ENCODE results near the gene P2RY13.

Gene P2RY13

GRCh38 chr3:151347432-151347831 is 18.1 kb upstream of the P2RY13 start:
- Histone ChIP-seq H3K4me3 (ENCODE audit: low read length, poor library complexity, severe bottlenecking) (no peak overlapping the region), H3K4me2 (ENCODE audit: low read depth, low read length, poor library complexity, severe bottlenecking) (peak overlapping the region; percentile 45), H3K27me3 (ENCODE audit: insufficient read depth, low read length, poor library complexity, severe bottlenecking) (no peaks in the 10 kb centered on the region), H3K9ac (ENCODE audit: low read depth, low read length, poor library complexity, severe bottlenecking) (peak overlapping the region; percentile 24), H2AFZ (ENCODE audit: low read length) (peak overlapping the region; percentile 3; the same call in 1 of the 2 replicates), H4K20me1 (ENCODE audit: insufficient read depth, low read length, poor library complexity, severe bottlenecking) (no peaks in the 10 kb centered on the region), H3K4me1 (ENCODE audit: insufficient read depth, low read length, poor library complexity, severe bottlenecking) (peaks cover 26% of the 10 kb centered on the region), H3K36me3 (ENCODE audit: insufficient read depth, low read length) (peaks cover 26% of the 10 kb centered on the region; the same call in 1 of the 2 replicates), H3K9me3 (ENCODE audit: insufficient read depth, low read depth, low read length) (no peaks in the 10 kb centered on the region), H3K9me2 (replicated peaks; ENCODE audit: low read depth, low read length) (no peaks in the 10 kb centered on the region), H3F3A (ENCODE audit: low read depth) (no peaks in the 10 kb centered on the region), H3K79me2 (ENCODE audit: insufficient read depth, low read length) (no peaks in the 10 kb centered on the region)
- TF ChIP-seq CTCF (conservative IDR thresholded peaks at IDR 0.05; ENCODE audit: low read length) (no peak), EZH2phosphoT487 (IDR thresholded peaks at IDR 0.05; ENCODE audit: borderline replicate concordance) (no peak)

- H3K9me2 ChIP-seq (replicated peaks; ENCODE audit: low read depth, low read length): no peaks in the 10 kb centered on the region
- H3K9ac ChIP-seq (ENCODE audit: low read depth, low read length, poor library complexity, severe bottlenecking): no peak overlapping the region
These were observed 16.9 kb upstream of the P2RY13 start for GRCh38 chr3:151346292-151346691.

GRCh38 chr3:151345859-151346258 is 16.5 kb upstream of the P2RY13 start:
- Histone ChIP-seq H3K4me1 (ENCODE audit: insufficient read depth, low read length, poor library complexity, severe bottlenecking) (peaks cover 29% of the 10 kb centered on the region), H3K79me2 (ENCODE audit: insufficient read depth, low read length) (no peaks in the 10 kb centered on the region), H3F3A (ENCODE audit: low read depth) (no peaks in the 10 kb centered on the region; the same call in 1 of the 2 replicates), H3K27me3 (ENCODE audit: insufficient read depth, low read length, poor library complexity, severe bottlenecking) (no peaks in the 10 kb centered on the region), H3K4me3 (ENCODE audit: low read length, poor library complexity, severe bottlenecking) (no peak overlapping the region), H4K20me1 (ENCODE audit: insufficient read depth, low read length, poor library complexity, severe bottlenecking) (no peaks in the 10 kb centered on the region), H2AFZ (ENCODE audit: low read length) (no peak overlapping the region), H3K36me3 (ENCODE audit: insufficient read depth, low read length) (peaks cover 11% of the 10 kb centered on the region; the same call in 1 of the 2 replicates), H3K4me2 (ENCODE audit: low read depth, low read length, poor library complexity, severe bottlenecking) (peak overlapping the region; percentile 2), H3K9me2 (replicated peaks; ENCODE audit: low read depth, low read length) (no peaks in the 10 kb centered on the region), H3K9me3 (ENCODE audit: insufficient read depth, low read depth, low read length) (no peaks in the 10 kb centered on the region), H3K9ac (ENCODE audit: low read depth, low read length, poor library complexity, severe bottlenecking) (no peak overlapping the region)
- no peak for TF ChIP-seq EZH2phosphoT487 (IDR thresholded peaks at IDR 0.05; ENCODE audit: borderline replicate concordance)
- TF ChIP-seq CTCF (conservative IDR thresholded peaks at IDR 0.05; ENCODE audit: low read length): no peak

More at GRCh38 chr3:151346292-151346691, 16.9 kb upstream of the P2RY13 start:
- Histone ChIP-seq H3K79me2 (ENCODE audit: insufficient read depth, low read length) (no peaks in the 10 kb centered on the region), H3K9me3 (ENCODE audit: insufficient read depth, low read depth, low read length) (no peaks in the 10 kb centered on the region), H3K4me3 (ENCODE audit: low read length, poor library complexity, severe bottlenecking) (no peak overlapping the region), H3K36me3 (ENCODE audit: insufficient read depth, low read length) (peaks cover 15% of the 10 kb centered on the region; the same call in 1 of the 2 replicates), H2AFZ (ENCODE audit: low read length) (no peak overlapping the region), H3K27me3 (ENCODE audit: insufficient read depth, low read length, poor library complexity, severe bottlenecking) (no peaks in the 10 kb centered on the region), H3K4me1 (ENCODE audit: insufficient read depth, low read length, poor library complexity, severe bottlenecking) (peaks cover 26% of the 10 kb centered on the region), H4K20me1 (ENCODE audit: insufficient read depth, low read length, poor library complexity, severe bottlenecking) (no peaks in the 10 kb centered on the region), H3F3A (ENCODE audit: low read depth) (no peaks in the 10 kb centered on the region), H3K4me2 (ENCODE audit: low read depth, low read length, poor library complexity, severe bottlenecking) (peak overlapping the region; percentile 2)
- TF ChIP-seq CTCF (conservative IDR thresholded peaks at IDR 0.05; ENCODE audit: low read length) (no peak), EZH2phosphoT487 (IDR thresholded peaks at IDR 0.05; ENCODE audit: borderline replicate concordance) (no peak)
